ENCODE data around the gene ABCG1.

GRCh38 chr21:42256316-42256715 is 37.4 kb downstream of the ABCG1 start:
- TF ChIP-seq POLR2A (IDR thresholded peaks at IDR 0.05; ENCODE audit: low read depth, low read length) (no peak), USF2 (IDR thresholded peaks at IDR 0.05; ENCODE audit: low read depth, low read length) (no peak), CEBPB (IDR thresholded peaks at IDR 0.05; ENCODE audit: low read depth, low read length) (no peak)
